ENCODE results near the gene HOXA7.

HOXA7 gene

GRCh38 chr7:27145914-27146412, 10.5 kb downstream of the HOXA7 start:
- no peak for DNase-seq

- no peak for DNase-seq
Observed at GRCh38 chr7:27145165-27145913, 11.1 kb downstream of the HOXA7 start.

- no peak for DNase-seq
Observed at GRCh38 chr7:27144781-27145164, 11.7 kb downstream of the HOXA7 start.

GRCh38 chr7:27143950-27144780, 12.3 kb downstream of the HOXA7 start:
- DNase-seq: no peak

DNA sequence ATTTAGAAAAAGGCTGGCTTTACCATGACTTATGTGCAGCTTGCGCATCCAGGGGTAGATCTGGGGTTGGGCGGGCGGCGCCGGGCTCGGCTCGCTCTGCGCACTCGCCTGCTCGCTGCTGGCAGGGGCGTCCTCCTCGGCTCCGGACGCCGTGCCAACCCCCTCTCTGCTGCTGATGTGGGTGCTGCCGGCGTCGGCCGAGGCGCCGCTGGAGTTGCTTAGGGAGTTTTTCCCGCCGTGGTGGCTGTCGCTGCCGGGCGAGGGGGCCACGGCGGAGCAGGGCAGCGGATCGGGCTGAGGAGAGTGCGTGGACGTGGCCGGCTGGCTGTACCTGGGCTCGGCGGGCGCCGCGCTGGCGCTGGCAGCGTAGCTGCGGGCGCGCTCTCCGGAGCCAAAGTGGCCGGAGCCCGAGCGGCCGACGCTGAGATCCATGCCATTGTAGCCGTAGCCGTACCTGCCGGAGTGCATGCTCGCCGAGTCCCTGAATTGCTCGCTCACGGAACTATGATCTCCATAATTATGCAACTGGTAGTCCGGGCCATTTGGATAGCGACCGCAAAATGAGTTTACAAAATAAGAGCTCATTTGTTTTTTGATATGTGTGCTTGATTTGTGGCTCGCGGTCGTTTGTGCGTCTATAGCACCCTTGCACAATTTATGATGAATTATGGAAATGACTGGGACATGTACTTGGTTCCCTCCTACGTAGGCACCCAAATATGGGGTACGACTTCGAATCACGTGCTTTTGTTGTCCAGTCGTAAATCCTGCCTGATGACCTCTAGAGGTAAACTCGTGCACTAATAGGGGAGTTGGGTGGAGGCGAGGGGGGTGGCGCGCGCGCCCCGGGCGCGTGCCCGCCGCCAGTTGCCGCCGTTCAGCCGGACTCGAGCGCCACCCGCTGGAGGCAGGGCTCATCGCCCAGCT, 13.2 kb downstream of the HOXA7 start, which contains the start of gene HOXA5:
Gene HOXA5, minus strand, starts transcription at position 659 of the 927 bp plus-strand sequence. Its CDS starts 74 bp downstream, at position 585.
- DNase-seq: no peak

DNA sequence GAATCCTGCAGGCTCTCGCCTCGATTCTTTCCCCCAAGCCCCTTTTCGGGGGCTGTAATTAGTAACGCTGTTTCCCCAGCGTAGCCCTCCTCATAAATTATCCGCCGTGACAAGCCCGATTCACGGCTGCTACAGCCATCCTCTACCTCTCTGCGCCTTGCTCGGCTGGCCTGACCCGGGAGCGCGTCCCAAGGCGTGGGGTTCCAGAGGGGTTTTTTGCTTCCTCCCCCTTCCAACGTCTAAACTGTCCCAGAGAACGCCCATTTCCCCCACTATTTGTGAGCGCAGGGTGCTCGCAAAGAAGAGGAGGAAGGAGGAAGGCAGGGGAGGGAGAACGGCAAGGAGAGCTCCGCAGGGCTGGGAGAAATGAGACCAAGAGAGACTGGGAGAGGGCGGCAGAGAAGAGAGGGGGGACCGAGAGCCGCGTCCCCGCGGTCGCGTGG, 13.9 kb downstream of the HOXA7 start:
- DNase-seq: no peak

DNA sequence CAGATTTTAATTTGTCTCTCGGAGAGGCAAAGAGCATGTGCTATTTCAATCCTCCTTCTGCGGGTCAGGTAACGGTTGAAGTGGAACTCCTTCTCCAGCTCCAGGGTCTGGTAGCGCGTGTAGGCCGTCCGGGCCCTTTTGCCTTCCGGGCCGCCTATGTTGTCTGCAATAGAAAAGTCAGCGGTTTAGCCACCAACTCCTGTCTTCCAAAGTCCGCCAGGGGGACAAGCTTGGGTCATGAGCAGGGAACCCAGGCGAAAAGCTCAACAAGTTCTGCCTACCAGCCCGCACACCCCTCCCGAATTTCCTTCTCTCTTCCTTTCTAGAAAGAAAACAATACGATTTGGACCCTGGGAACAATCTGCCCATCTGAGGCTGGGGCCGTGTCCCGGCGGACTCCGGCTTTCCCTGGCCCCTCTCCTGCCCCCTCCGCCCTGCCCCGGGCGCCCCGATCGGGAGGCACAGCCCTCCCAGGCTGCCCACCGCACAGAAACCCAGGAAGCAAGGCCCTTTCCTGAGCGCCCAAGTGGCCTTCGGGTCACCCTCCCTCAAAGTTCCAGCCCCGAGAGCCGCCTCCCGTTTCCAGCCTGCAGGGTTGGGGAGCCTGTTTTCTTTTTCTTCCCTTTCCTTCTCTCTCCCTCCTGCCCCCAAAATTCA, 14.4 kb downstream of the HOXA7 start:
- DNase-seq: no peak

DNA sequence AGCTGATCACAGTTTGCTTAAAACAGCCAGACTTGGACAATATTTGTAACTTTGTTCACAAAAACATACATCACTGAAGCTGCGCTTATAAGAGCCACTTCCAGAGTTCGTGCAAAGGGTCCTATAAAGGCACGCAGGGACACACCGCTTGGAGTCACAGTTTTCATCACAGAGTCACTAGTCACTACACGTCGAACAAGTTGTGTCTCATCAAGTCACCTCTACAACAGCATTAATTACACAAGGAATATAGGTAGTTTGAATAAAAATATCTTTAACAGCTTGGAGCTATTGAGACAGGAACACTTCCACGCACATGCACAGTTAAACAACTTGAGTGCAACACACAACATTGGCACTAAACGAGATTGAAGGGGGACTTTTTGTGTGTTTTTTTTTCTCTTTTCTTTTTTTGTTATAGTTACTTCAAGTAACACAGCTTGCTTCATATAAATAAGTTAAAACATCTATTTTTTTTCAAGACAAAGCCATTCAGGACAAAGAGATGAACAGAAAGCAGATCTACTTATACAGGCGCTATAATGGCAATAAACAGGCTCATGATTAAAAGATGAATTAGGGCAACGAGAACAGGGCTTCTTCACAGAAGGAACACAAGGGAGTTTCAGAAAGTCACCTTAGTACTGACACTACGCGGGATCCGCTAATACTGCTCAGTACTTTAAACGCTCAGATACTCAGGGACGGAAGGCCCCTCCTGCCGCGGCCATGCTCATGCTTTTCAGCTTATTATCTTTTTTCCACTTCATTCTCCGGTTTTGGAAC, 15.1 kb downstream of the HOXA7 start:
- no peak for DNase-seq

- DNase-seq: no peak
Observed at GRCh38 chr7:27140126-27140857, 16.2 kb downstream of the HOXA7 start.

DNA sequence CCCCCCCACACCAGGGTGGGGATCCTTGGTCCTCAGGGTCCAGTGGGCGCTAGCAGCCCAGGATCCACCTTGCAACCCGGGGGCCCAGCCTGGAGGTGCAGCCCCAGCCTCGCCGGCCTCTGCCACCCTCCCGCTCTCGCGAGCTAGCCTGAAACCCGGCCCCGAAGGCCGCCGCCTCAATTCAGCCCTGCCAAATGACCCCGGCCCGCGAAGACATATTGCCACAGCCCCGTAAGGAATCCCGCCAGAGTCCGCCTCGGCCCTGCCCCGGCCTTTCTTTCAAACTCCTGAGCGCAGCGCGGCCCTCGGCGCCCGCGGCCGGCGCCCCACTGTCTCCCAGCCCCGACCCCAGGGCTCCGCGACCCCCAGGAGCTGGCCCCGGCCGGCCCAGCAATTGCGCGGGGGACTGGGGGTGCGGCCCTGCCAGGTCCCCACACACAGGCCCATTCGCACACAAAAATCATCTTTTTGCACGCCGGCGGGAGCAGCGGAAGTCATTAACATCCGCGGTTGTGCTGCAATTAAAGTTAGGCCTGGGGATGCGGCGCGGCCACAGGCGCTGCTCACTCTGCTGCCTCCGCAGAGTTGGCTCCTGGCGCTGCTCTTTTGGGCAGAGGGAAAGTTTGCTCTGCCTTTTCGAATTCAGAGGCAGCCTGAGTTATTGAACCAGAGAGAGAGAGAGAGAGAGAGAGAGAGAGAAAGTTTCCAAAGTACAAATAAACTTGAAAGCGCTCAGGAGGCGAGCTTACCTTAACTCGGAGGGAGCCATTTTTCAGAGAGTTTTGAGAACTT, 16.9 kb downstream of the HOXA7 start:
- DNase-seq: no peak

- DNase-seq: no peak
Observed at GRCh38 chr7:27138985-27139333, 17.5 kb downstream of the HOXA7 start.

- DNase-seq: no peak
Observed at GRCh38 chr7:27138472-27138871, 18.0 kb downstream of the HOXA7 start.

GRCh38 chr7:27137640-27138315, 18.7 kb downstream of the HOXA7 start:
- DNase-seq: no peak

DNA sequence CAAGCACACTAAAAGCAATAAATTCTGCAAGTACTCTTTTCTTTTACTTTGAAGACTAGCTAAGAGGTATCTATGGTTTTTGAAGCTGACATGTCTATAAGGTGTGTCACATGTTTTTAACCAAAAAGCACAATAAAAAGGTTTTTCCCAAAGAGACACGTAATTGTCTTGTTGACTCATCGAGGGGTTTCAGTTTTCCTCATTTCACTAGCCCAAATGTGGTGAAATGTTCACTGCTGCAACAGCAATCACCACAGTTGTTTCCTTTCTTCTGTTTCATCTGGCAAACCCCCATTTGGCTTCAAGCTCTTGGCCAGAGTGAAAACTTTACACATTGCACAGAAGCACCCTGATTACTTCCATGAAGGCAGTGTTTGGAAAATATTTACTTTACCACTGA, 22.1 kb downstream of the HOXA7 start:
- DNase-seq: no peak

DNA sequence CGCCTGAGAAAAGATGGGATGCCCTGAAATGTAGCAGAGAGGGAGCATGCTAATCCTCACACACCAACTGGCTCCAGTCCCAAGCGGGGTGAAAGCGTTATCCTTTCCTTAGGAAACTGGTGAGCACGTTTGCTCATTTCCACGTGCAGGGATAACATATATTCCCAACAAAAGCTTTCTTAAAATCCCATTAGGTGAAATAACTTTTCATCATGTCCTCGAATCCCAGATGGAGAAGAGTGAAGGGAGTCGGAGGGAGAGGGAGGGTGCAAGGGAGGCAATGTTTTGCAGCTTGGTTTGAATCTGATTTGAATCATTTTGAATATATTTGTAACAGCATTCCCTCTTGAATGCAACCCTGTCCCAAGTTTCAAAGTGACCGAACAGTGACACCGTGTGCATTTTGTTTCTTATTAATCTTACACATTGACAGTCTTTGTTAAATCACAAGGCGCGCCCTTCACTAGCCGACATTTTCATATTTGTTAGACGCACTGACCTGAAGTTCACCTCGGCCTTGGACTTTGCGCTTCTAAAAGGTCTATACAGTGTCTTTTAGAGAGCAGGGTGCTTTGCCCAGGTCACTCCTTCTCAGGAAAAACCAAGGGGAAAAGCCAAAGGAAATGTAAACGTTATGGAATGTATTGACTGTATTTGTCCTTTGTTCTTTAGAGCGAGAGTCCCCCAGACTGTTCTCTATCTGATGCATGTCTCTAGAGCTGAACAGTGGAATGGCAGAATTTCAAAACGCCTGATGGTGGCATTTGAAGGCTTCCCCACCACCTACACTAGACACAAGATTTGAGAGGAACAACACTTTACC, 22.9 kb downstream of the HOXA7 start:
- no peak for DNase-seq

- DNase-seq: no peak
Observed at GRCh38 chr7:27132978-27133377, 23.5 kb downstream of the HOXA7 start.

- no peak for DNase-seq
Observed at GRCh38 chr7:27132214-27132613, 24.3 kb downstream of the HOXA7 start.

GRCh38 chr7:27131390-27131819, 25.1 kb downstream of the HOXA7 start:
- no peak for DNase-seq

All from activated CD4-positive, alpha-beta T cell treated with anti-CD3 and anti-CD28 coated beads, Interleukin-2, amount 50 U/mL, for 1 hour (primary cell).